CD4-positive, alpha-beta T cell (primary cell): Measurements from ENCODE around the gene ZNF487. TPM values are rescaled to one million over a fixed set of nuclear protein-coding genes. Genes with fewer than 3 reads are reported as not detected.

Source experiments
- ATAC-seq: fragments of 200-7000 bp; cut with Tn5 transposase; one replicate; pipeline ENCODE4 v1.10.0; 2022; ENCODE audit warnings: mild to moderate bottlenecking; ENCODE audit not compliant: poor library complexity
- CTCF ChIA-PET: fragments of 350-600 bp; sonication (Branson Sonifier 250); formaldehyde crosslinking; loops from one replicate; lab custom pipeline; 2021; ENCODE audit warnings: antibody characterized with exemption, inconsistent platforms; lab: Charles Lee
- POLR2A ChIA-PET: fragments of 350-600 bp; sonication (Branson Sonifier 250); formaldehyde crosslinking; loops from one replicate; lab custom pipeline; 2021; ENCODE audit warnings: antibody characterized with exemption, inconsistent platforms; lab: Charles Lee
- DNase-seq, 14 experiments: peaks; one replicate each; pipeline ENCODE4 v3.0.0-alpha.2; 2013 to 2020; ENCODE audit warnings: mixed read lengths in 2 of 14
- H3K27ac ChIP-seq, 2 donors: one replicate each; pipeline versions ENCODE4 v1.5.1 to v1.7.0; 2013; ENCODE audit warnings: low read length in 2 of 2, low read depth in 1 of 2, mild to moderate bottlenecking in 1 of 2
- H3K27me3 ChIP-seq, 2 experiments: 1 replicate in 1 of 2; 2 replicates in 1 of 2; pipeline versions ENCODE4 v1.6.1 to v1.7.0; 2013; ENCODE audit warnings: low read length in 2 of 2, control low read depth in 1 of 2, mild to moderate bottlenecking in 1 of 2, moderate library complexity in 1 of 2; ENCODE audit not compliant: insufficient read depth in 2 of 2, control insufficient read depth in 1 of 2
- H3K36me3 ChIP-seq: one replicate; pipeline ENCODE4 v1.6.1; 2013; ENCODE audit warnings: low read length, control low read depth; ENCODE audit not compliant: insufficient read depth
- H3K4me1 ChIP-seq: one replicate; pipeline ENCODE4 v1.6.1; 2013; ENCODE audit warnings: low read length, control low read depth; ENCODE audit not compliant: insufficient read depth
- H3K4me3 ChIP-seq: one replicate; pipeline ENCODE4 v1.5.1; 2013; ENCODE audit warnings: mild to moderate bottlenecking, low read length, moderate library complexity
- H3K9me3 ChIP-seq, 2 experiments: 1 replicate in 1 of 2; 2 replicates in 1 of 2; pipeline versions ENCODE4 v1.6.1 to v1.7.0; 2013; ENCODE audit warnings: low read length in 2 of 2, mild to moderate bottlenecking in 2 of 2, control low read depth in 1 of 2, moderate library complexity in 1 of 2; ENCODE audit not compliant: control insufficient read depth in 1 of 2, insufficient read depth in 1 of 2
- H3K27ac Mint-ChIP-seq: one replicate; pipeline ENCODE4 v1.8.0; 2020; ENCODE audit warnings: mixed read lengths
- H3K27me3 Mint-ChIP-seq: one replicate; pipeline ENCODE4 v1.8.0; 2021; ENCODE audit warnings: mixed read lengths
- H3K36me3 Mint-ChIP-seq: one replicate; pipeline ENCODE4 v1.8.0; 2021; ENCODE audit warnings: low read depth, mixed read lengths
- H3K4me1 Mint-ChIP-seq: one replicate; pipeline ENCODE4 v1.8.0; 2021; ENCODE audit warnings: low read depth, mixed read lengths
- H3K4me3 Mint-ChIP-seq: one replicate; pipeline ENCODE4 v1.8.0; 2020; ENCODE audit warnings: mild to moderate bottlenecking, mixed read lengths
- H3K9me3 Mint-ChIP-seq: one replicate; pipeline ENCODE4 v1.8.0; 2020; ENCODE audit warnings: mixed read lengths
- CTCF ChIP-seq: fragments of 200-600 bp; IDR thresholded peaks from one replicate; pipeline ENCODE4 v1.8.0; 2022; ENCODE audit warnings: antibody characterized with exemption, mild to moderate bottlenecking
- intact Hi-C, 2 experiments: fragments of 100-400 bp; cut with DNase I in 1 of 2; cut with micrococcal nuclease in 1 of 2; formaldehyde crosslinking; loops; one replicate each; pipeline versions ENCODE4 v1.15.1 to v1.9.0; 2023 to 2025; cut with DNase I, micrococcal nuclease
- total RNA-seq, 174 experiments: library from RNA in 2 of 174; stranded (reverse) in 2 of 174; gene quantifications; one replicate each; pipeline ENCODE4 v1.2.3 and lab custom pipeline; 2021 to 2026

The ZNF487 gene
- total RNA-seq, 2 experiments from 2014 or later: 7.5 to 8.5 TPM

DNA sequence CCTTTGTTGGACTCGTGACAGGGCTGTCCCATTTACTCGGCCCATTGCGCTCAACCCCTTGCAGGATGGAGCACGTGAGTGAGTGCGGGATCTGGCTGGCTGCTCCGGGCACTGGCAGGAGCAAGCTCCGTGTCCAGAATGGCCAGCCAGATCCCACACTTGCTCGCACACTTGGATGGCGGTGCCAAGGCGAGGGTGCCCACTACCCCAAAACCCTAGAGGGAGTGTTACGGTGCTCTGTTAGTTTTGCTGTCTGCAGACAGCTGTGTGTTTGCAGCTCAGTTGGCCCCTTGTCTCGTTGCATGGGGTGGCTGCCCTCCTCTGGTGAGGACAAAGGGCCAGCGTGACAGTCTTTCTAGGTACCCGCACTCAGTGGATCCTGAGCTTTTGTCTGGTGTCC, 34.2 kb downstream of the ZNF487 start:
- CTCF ChIA-PET: no interaction called here

DNA sequence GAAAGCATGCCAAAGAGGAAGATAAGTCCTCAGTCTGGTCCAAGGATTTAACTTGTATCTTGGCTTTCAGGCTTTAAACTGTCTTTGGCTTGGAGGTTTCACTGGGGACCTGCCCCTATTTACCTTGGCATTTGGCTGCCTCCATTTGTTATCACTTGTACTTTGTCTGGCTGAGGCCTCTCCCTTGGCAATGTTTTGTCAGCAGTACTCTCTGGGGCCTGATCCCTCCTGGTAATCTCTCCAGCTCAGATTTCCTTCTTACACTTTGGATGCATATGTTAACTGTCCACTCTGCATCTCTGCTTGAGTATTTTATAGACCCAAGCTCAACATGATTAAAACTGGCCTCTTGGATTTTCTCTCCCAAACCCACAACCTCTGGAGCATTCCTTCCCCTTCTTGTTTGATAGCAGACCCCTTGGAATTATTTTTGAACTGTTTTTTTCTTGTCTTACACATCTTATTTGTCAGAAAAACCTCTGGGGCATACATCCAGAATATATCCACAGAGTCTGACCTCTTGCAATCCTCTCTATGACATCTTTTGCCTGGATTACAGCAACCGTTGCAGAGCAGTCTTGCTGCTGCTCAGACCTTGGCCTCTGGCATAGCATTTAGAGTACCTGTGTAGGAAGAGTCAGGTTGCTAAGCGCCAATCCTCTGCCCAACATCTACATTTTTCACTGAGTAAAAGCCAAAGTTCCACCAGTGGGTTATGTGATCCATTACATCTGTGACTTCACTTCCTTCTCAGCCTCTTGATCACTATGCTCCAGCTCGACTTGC, 35.2 kb downstream of the ZNF487 start:
- no peak overlapping the region for H3K27ac Mint-ChIP-seq
- TF ChIP-seq CTCF: no peak
- H3K4me3 ChIP-seq: no peak overlapping the region
- H3K4me1 Mint-ChIP-seq: no peaks in the 10 kb centered on the region
- intact Hi-C loops: no loop called here
- H3K4me1 ChIP-seq: no peaks in the 10 kb centered on the region
- H3K9me3 ChIP-seq: peaks cover 0 to 9% of the 10 kb centered on the region in 2 experiments
- no peak overlapping the region for H3K4me3 Mint-ChIP-seq
- DNase-seq (no peak), ATAC-seq (no peak)
- no peaks in the 10 kb centered on the region for H3K27me3 Mint-ChIP-seq
- H3K9me3 Mint-ChIP-seq: no peaks in the 10 kb centered on the region
- ChIA-PET POLR2A (no interaction called here), CTCF (no interaction called here)
- H3K27ac ChIP-seq: no peak overlapping the region
- no peaks in the 10 kb centered on the region for H3K36me3 ChIP-seq
- no peaks in the 10 kb centered on the region for H3K27me3 ChIP-seq
- peaks cover 18% of the 10 kb centered on the region for H3K36me3 Mint-ChIP-seq

More for the DNA sequence above, 34.2 kb downstream of the ZNF487 start:
- ATAC-seq (no peak), DNase-seq (no peak)
- no peak for TF ChIP-seq CTCF
- POLR2A ChIA-PET: no interaction called here
- Histone ChIP-seq H3K4me3 (no peak overlapping the region), H3K27ac (no peak overlapping the region), H3K27me3 (no peaks in the 10 kb centered on the region), H3K36me3 (no peaks in the 10 kb centered on the region), H3K4me1 (no peaks in the 10 kb centered on the region), H3K9me3 (peaks cover 0 to 9% of the 10 kb centered on the region in 2 experiments)
- no peaks in the 10 kb centered on the region for H3K9me3 Mint-ChIP-seq
- H3K4me3 Mint-ChIP-seq: no peak overlapping the region
- peaks cover 8% of the 10 kb centered on the region for H3K36me3 Mint-ChIP-seq
- H3K27ac Mint-ChIP-seq: no peak overlapping the region
- no peaks in the 10 kb centered on the region for H3K27me3 Mint-ChIP-seq
- no peaks in the 10 kb centered on the region for H3K4me1 Mint-ChIP-seq
- intact Hi-C loops: no loop called here

- DNase-seq: no peak
- Histone ChIP-seq H3K4me1 (no peaks in the 10 kb centered on the region), H3K36me3 (no peaks in the 10 kb centered on the region), H3K4me3 (no peak overlapping the region), H3K27me3 (no peaks in the 10 kb centered on the region), H3K9me3 (peaks cover 32 to 37% of the 10 kb centered on the region in 2 experiments), H3K27ac (no peak overlapping the region)
- Mint-ChIP-seq H3K4me3 (no peak overlapping the region), H3K27me3 (no peaks in the 10 kb centered on the region), H3K9me3 (peaks cover 12% of the 10 kb centered on the region), H3K27ac (no peak overlapping the region), H3K4me1 (no peaks in the 10 kb centered on the region), H3K36me3 (peaks cover 61% of the 10 kb centered on the region)
- no peak for TF ChIP-seq CTCF
- intact Hi-C loops: no loop called here
- ATAC-seq: no peak
- CTCF ChIA-PET: interaction anchor here (1.3 kb wide), 1 partner anchor 12 kb away, joined by 3 read pairs; no protein-coding TSS in a partner anchor
- POLR2A ChIA-PET: no interaction called here
Measured at GRCh38 chr10:43479275-43479674, 42.4 kb downstream of the ZNF487 start.
